ENCODE data around the gene IMMP2L.

GRCh38 chr7:111006040-111006439 is 556.3 kb downstream of the IMMP2L start:
- TF ChIP-seq E2F1 (CRISPR knock-in tag; IDR thresholded peaks at IDR 0.05) (no peak), OVOL2 (CRISPR knock-in tag; IDR thresholded peaks at IDR 0.05; ENCODE audit: borderline replicate concordance) (no peak), FOXK1 (CRISPR knock-in tag; IDR thresholded peaks at IDR 0.05) (no peak), SMAD4 (CRISPR knock-in tag; IDR thresholded peaks at IDR 0.05) (no peak), ATF2 (CRISPR knock-in tag; IDR thresholded peaks at IDR 0.05; ENCODE audit: borderline replicate concordance, low read depth) (no peak), CBFB (CRISPR knock-in tag; IDR thresholded peaks at IDR 0.05; ENCODE audit: low read depth) (no peak), KAT7 (CRISPR knock-in tag; IDR thresholded peaks at IDR 0.05; ENCODE audit: borderline replicate concordance) (no peak)
- TF ChIP-seq, protein P1, sequence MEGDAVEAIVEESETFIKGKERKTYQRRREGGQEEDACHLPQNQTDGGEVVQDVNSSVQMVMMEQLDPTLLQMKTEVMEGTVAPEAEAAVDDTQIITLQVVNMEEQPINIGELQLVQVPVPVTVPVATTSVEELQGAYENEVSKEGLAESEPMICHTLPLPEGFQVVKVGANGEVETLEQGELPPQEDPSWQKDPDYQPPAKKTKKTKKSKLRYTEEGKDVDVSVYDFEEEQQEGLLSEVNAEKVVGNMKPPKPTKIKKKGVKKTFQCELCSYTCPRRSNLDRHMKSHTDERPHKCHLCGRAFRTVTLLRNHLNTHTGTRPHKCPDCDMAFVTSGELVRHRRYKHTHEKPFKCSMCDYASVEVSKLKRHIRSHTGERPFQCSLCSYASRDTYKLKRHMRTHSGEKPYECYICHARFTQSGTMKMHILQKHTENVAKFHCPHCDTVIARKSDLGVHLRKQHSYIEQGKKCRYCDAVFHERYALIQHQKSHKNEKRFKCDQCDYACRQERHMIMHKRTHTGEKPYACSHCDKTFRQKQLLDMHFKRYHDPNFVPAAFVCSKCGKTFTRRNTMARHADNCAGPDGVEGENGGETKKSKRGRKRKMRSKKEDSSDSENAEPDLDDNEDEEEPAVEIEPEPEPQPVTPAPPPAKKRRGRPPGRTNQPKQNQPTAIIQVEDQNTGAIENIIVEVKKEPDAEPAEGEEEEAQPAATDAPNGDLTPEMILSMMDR (IDR thresholded peaks at IDR 0.05): no peak

Measured in WTC11 (cell line).